Gastroesophageal sphincter (tissue), 4 donors: ENCODE measurements around the gene PLA2G2F. TPM values are rescaled to one million over a fixed set of nuclear protein-coding genes. Genes with fewer than 3 reads are reported as not detected.

Experiments used
- ATAC-seq: fragments of 150-250 bp; one replicate; pipeline ENCODE4 v1.9.1; 2016; ENCODE audit warnings: mild to moderate bottlenecking, moderate library complexity
- H3K27ac ChIP-seq, 4 donors: fragments of 200-600 bp; sonication (generic) in 3 of 4; 1 replicate in 3 of 4; 2 replicates in 1 of 4; pipeline ENCODE4 v1.5.1; 2016 to 2019
- H3K27me3 ChIP-seq: fragments of 200-600 bp; sonication (generic); one replicate; pipeline ENCODE4 v1.5.1; 2019
- H3K36me3 ChIP-seq, 2 donors: fragments of 200-600 bp; sonication (generic); one replicate each; pipeline ENCODE4 v1.5.1; 2019; ENCODE audit warnings: control low read depth in 1 of 2
- H3K4me1 ChIP-seq, 3 donors: fragments of 200-600 bp; sonication (generic); 1 replicate in 2 of 3; 2 replicates in 1 of 3; pipeline ENCODE4 v1.5.1; 2016 to 2019; ENCODE audit warnings: control low read depth in 2 of 3
- H3K4me3 ChIP-seq, 2 donors: fragments of 200-600 bp; sonication (generic); one replicate each; pipeline ENCODE4 v1.5.1; 2019; ENCODE audit warnings: mild to moderate bottlenecking in 1 of 2, moderate library complexity in 1 of 2
- H3K9me3 ChIP-seq, 3 donors: fragments of 200-600 bp; sonication (generic); one replicate each; pipeline ENCODE4 v1.5.1; 2017 to 2019; ENCODE audit warnings: control low read depth in 2 of 3
- CTCF ChIP-seq, 4 experiments: fragments of 200-600 bp in 2 of 4; fragments of 450-650 bp in 2 of 4; sonication (generic) in 1 of 4; IDR thresholded peaks; one replicate each; pipeline ENCODE4 v1.5.1; 2017 to 2019; ENCODE audit warnings: antibody characterized with exemption in 4 of 4, mild to moderate bottlenecking in 2 of 4, moderate library complexity in 2 of 4
- EP300 ChIP-seq: sonication (generic); formaldehyde crosslinking; IDR thresholded peaks from one replicate; pipeline ENCODE4 v1.6.1; 2017; ENCODE audit warnings: antibody characterized with exemption, mild to moderate bottlenecking
- POLR2A ChIP-seq, 2 donors: fragments of 450-650 bp; IDR thresholded peaks; one replicate each; pipeline ENCODE4 v1.6.1; 2017; ENCODE audit warnings: antibody characterized with exemption in 2 of 2, mild to moderate bottlenecking in 2 of 2, moderate library complexity in 1 of 2
- POLR2AphosphoS5 ChIP-seq: sonication (generic); formaldehyde crosslinking; IDR thresholded peaks from one replicate; pipeline ENCODE4 v1.6.1; 2017; ENCODE audit warnings: antibody characterized with exemption
- WGBS, 2 donors: methylation state at CpG; one replicate each; pipeline ENCODE4 v1.1.5; 2018; ENCODE audit warnings: low coverage in 1 of 2; 5-methylcytosine and 5-hydroxymethylcytosine counted together
- total RNA-seq, 4 donors: library from RNA; depleted of rRNA; stranded (reverse); fragments of >200 nt; gene quantifications; one replicate each; pipeline ENCODE4 v1.1.0, GENCODE V29; 2016

PLA2G2F gene
- total RNA-seq, 4 donors from 2014 or later: not detected

DNA sequence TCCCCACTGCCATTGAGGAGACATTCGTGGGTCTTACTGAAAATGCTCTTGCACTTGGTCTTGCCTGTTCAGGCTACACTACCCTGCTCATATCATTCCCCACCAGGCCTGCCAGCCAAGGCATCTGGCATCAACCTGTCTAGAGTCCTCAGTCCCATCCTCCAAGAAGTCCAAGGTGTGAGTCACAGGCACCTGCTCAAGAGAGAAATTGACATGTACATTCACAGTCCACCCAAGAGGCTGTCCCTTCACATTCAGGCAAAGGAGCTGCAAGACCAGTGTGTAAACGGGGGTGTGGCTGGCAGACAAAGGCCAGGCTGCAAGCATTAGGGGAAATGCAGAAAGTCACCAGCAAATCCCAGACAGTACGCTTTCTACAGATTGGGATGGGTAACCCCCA lies 60.3 kb downstream of the PLA2G2F start:
- H3K27ac ChIP-seq: no peak overlapping the region
- no peaks in the 10 kb centered on the region for H3K9me3 ChIP-seq
- TF ChIP-seq POLR2A (IDR thresholded peaks at IDR 0.05) (no peak), EP300 (no peak), CTCF (IDR thresholded peaks at IDR 0.05) (no peak), POLR2AphosphoS5 (no peak)
- no peaks in the 10 kb centered on the region for H3K36me3 ChIP-seq
- no peaks in the 10 kb centered on the region for H3K27me3 ChIP-seq
- no peak for ATAC-seq
- WGBS, 2 donors: 75% methylated on average over 2 of the region's 3 CpGs; no CpG with 5 or more reads in 1 of the 2 donors
- H3K4me3 ChIP-seq: no peak overlapping the region
- H3K4me1 ChIP-seq: peaks cover 0 to 11% (median 0%) of the 10 kb centered on the region in 3 donors

GRCh38 chr1:20199840-20200239 lies 60.7 kb downstream of the PLA2G2F start:
- peaks cover 0 to 6% (median 0%) of the 10 kb centered on the region in 3 donors for H3K4me1 ChIP-seq
- no peaks in the 10 kb centered on the region for H3K36me3 ChIP-seq
- no peak overlapping the region for H3K4me3 ChIP-seq
- H3K27me3 ChIP-seq: no peaks in the 10 kb centered on the region
- WGBS, 2 donors: 66 to 67% methylated on average over 2 of the region's 2 CpGs
- H3K9me3 ChIP-seq: no peaks in the 10 kb centered on the region
- no peak overlapping the region for H3K27ac ChIP-seq
- ATAC-seq: no peak
- TF ChIP-seq POLR2AphosphoS5: no peak
- TF ChIP-seq POLR2A (IDR thresholded peaks at IDR 0.05): no peak
- no peak for TF ChIP-seq CTCF (IDR thresholded peaks at IDR 0.05)
- TF ChIP-seq EP300: no peak

Other genes with a start within 250 kb of the PLA2G2F start
- gene PLA2G2E, start 215.7 kb upstream of the PLA2G2F start, total RNA-seq: not detected
- gene PLA2G2A, start 159.7 kb upstream of the PLA2G2F start, total RNA-seq: 100 to 1,000 TPM in 1 of 4 donors, 10 to 100 TPM in 3; 16.5 to 300 (median 96.0) TPM
- 10 to 100 TPM in 3 of 4 donors, 1 to 10 TPM in 1; 8.8 to 47.1 (median 23.4) TPM for gene PLA2G5, start 69.1 kb upstream of the PLA2G2F start, total RNA-seq
- not detected for gene PLA2G2D, start 19.8 kb upstream of the PLA2G2F start, total RNA-seq
- gene UBXN10, start 46.8 kb downstream of the PLA2G2F start, total RNA-seq: 10 to 100 TPM in 3 of 4 donors, 1 to 10 TPM in 1; 9.2 to 27.9 (median 18.8) TPM
- under 1 TPM in 2 of 4 donors, not detected in 2; 0.31 to 0.81 TPM for gene PLA2G2C, start 47.2 kb downstream of the PLA2G2F start, total RNA-seq
- gene VWA5B1, start 151.6 kb downstream of the PLA2G2F start, total RNA-seq: under 1 TPM in 1 of 4 donors, not detected in 3; 0.12 TPM